ENCODE measurements around the gene LRP6.
A peak's percentile ranks its signal among the peaks of the same experiment; 100 is the strongest.

The LRP6 gene

GRCh38 chr12:12094481-12094880, 172.4 kb downstream of the LRP6 start:
- TF ChIP-seq ZNF565 (CRISPR knock-in tag; conservative IDR thresholded peaks at IDR 0.05; ENCODE audit: low read depth) = no peak
- TF ChIP-seq ZNF70 (CRISPR knock-in tag; IDR thresholded peaks at IDR 0.05) = no peak
- TF ChIP-seq ZC3H10 (CRISPR knock-in tag; IDR thresholded peaks at IDR 0.05) = no peak
- TF ChIP-seq CSDC2 (CRISPR knock-in tag; IDR thresholded peaks at IDR 0.05) = no peak
- no peak for TF ChIP-seq PPARA (CRISPR knock-in tag; IDR thresholded peaks at IDR 0.05; ENCODE audit: borderline replicate concordance)
- no peak for TF ChIP-seq ZNF8 (CRISPR knock-in tag; IDR thresholded peaks at IDR 0.05)
- no peak for TF ChIP-seq TOX (CRISPR knock-in tag; IDR thresholded peaks at IDR 0.05; ENCODE audit: borderline replicate concordance)
- no peak for TF ChIP-seq BACH2 (CRISPR knock-in tag; IDR thresholded peaks at IDR 0.05; ENCODE audit: borderline replicate concordance)
- TF ChIP-seq ESRRG (CRISPR knock-in tag; IDR thresholded peaks at IDR 0.05) = no peak
- no peak for TF ChIP-seq GLIS3 (CRISPR knock-in tag; IDR thresholded peaks at IDR 0.05)
- TF ChIP-seq, protein P1, sequence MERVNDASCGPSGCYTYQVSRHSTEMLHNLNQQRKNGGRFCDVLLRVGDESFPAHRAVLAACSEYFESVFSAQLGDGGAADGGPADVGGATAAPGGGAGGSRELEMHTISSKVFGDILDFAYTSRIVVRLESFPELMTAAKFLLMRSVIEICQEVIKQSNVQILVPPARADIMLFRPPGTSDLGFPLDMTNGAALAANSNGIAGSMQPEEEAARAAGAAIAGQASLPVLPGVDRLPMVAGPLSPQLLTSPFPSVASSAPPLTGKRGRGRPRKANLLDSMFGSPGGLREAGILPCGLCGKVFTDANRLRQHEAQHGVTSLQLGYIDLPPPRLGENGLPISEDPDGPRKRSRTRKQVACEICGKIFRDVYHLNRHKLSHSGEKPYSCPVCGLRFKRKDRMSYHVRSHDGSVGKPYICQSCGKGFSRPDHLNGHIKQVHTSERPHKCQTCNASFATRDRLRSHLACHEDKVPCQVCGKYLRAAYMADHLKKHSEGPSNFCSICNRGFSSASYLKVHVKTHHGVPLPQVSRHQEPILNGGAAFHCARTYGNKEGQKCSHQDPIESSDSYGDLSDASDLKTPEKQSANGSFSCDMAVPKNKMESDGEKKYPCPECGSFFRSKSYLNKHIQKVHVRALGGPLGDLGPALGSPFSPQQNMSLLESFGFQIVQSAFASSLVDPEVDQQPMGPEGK (CRISPR knock-in tag; IDR thresholded peaks at IDR 0.05; ENCODE audit: borderline replicate concordance) = no peak
- TF ChIP-seq TCF4 (CRISPR knock-in tag; IDR thresholded peaks at IDR 0.05; ENCODE audit: borderline replicate concordance) = no peak
- TF ChIP-seq, protein P2, sequence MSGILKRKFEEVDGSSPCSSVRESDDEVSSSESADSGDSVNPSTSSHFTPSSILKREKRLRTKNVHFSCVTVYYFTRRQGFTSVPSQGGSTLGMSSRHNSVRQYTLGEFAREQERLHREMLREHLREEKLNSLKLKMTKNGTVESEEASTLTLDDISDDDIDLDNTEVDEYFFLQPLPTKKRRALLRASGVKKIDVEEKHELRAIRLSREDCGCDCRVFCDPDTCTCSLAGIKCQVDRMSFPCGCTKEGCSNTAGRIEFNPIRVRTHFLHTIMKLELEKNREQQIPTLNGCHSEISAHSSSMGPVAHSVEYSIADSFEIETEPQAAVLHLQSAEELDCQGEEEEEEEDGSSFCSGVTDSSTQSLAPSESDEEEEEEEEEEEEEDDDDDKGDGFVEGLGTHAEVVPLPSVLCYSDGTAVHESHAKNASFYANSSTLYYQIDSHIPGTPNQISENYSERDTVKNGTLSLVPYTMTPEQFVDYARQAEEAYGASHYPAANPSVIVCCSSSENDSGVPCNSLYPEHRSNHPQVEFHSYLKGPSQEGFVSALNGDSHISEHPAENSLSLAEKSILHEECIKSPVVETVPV (CRISPR knock-in tag; IDR thresholded peaks at IDR 0.05) = no peak
- no peak for TF ChIP-seq OSR1 (CRISPR knock-in tag; IDR thresholded peaks at IDR 0.05)
- TF ChIP-seq CREB5 (CRISPR knock-in tag; IDR thresholded peaks at IDR 0.05; ENCODE audit: low read depth) = no peak
- ATAC-seq = no peak

- TF ChIP-seq ESRRG (CRISPR knock-in tag; IDR thresholded peaks at IDR 0.05) (no peak), TCF4 (CRISPR knock-in tag; IDR thresholded peaks at IDR 0.05; ENCODE audit: borderline replicate concordance) (peak; percentile 13; the same call in 1 of the 2 replicates)
- peak; percentile 56; the same call in 2 of the 3 replicates for ATAC-seq
These were observed 174.7 kb downstream of the LRP6 start for GRCh38 chr12:12091977-12092663.

- TF ChIP-seq CREB5 (CRISPR knock-in tag; IDR thresholded peaks at IDR 0.05; ENCODE audit: low read depth) = no peak
- TF ChIP-seq GLIS3 (CRISPR knock-in tag; IDR thresholded peaks at IDR 0.05) = no peak
- ATAC-seq = no peak
These were observed 175.8 kb downstream of the LRP6 start for GRCh38 chr12:12091071-12091470.

DNA sequence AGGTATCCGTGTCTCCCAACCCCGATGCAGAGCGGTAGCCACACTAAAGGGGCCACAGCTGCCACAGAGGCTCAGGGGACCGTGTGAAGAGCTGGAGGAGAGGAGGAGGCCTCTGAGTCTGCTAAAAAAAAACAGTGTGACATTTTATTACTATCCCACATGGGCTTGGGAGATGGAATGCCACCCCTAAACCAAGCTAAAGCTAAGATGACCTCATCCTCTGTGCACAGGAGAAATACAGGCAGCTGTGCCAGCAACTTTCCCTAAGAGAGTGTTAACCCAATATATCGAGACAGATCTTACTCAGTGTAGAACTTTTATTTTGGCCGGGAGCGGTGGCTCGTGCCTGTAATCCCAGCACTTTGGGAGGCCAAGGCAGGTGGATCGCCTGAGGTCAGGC, 178.1 kb downstream of the LRP6 start:
- no peak for ATAC-seq
- TF ChIP-seq ESRRG (CRISPR knock-in tag; IDR thresholded peaks at IDR 0.05) (no peak), OSR1 (CRISPR knock-in tag; IDR thresholded peaks at IDR 0.05) (no peak), TSHZ2 (CRISPR knock-in tag; IDR thresholded peaks at IDR 0.05) (no peak), ZC3H10 (CRISPR knock-in tag; IDR thresholded peaks at IDR 0.05) (no peak), RARB (CRISPR knock-in tag; IDR thresholded peaks at IDR 0.05) (no peak), ARNTL (CRISPR knock-in tag; IDR thresholded peaks at IDR 0.05; ENCODE audit: borderline replicate concordance, low read depth) (no peak), GLIS3 (CRISPR knock-in tag; IDR thresholded peaks at IDR 0.05) (no peak), SNAI2 (CRISPR knock-in tag; IDR thresholded peaks at IDR 0.05) (no peak), ZNF70 (CRISPR knock-in tag; IDR thresholded peaks at IDR 0.05) (no peak), TOX (CRISPR knock-in tag; IDR thresholded peaks at IDR 0.05; ENCODE audit: borderline replicate concordance) (no peak), CSDC2 (CRISPR knock-in tag; IDR thresholded peaks at IDR 0.05) (no peak), CREB5 (CRISPR knock-in tag; IDR thresholded peaks at IDR 0.05; ENCODE audit: low read depth) (no peak)
- TF ChIP-seq, protein P1 (CRISPR knock-in tag; IDR thresholded peaks at IDR 0.05; ENCODE audit: borderline replicate concordance) = no peak
- TF ChIP-seq, protein P2 (CRISPR knock-in tag; IDR thresholded peaks at IDR 0.05) = no peak

Data from SK-N-SH treated with all-trans-retinoic acid at 6 μM for 48 hours (cell line).